C4-2B (cell line): ENCODE data around the gene DYNLL2.

Experiments used
- ZFX ChIP-seq: fragments of 450-650 bp; IDR thresholded peaks from 2 replicates; pipeline ENCODE4 v1.6.1; 2017
- TF ChIP-seq, protein P1 (sequence below): fragments of 450-650 bp; conservative IDR thresholded peaks from 2 replicates; pipeline ENCODE4 v1.5.1; 2017; ENCODE audit warnings: mild to moderate bottlenecking

DNA sequence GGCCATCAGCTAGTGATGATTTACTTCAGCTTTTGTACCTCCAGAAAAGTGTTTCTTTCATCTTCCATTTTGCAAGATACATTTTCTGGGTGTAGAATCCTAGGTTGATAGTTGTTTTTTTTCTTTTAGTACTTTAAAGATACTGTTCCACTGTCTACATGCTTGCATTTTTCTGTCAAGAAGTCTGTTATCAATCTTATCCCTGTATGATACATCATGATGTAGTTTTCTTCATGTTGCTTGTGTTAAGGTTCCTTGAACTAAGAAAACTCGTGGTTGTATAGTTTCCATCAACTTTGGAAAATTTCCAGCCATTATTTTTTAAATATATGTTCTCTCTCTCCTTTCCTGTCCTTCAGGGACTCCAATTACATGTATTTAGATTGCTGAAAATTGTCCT, 24.1 kb downstream of the DYNLL2 start:
- TF ChIP-seq, protein P1, sequence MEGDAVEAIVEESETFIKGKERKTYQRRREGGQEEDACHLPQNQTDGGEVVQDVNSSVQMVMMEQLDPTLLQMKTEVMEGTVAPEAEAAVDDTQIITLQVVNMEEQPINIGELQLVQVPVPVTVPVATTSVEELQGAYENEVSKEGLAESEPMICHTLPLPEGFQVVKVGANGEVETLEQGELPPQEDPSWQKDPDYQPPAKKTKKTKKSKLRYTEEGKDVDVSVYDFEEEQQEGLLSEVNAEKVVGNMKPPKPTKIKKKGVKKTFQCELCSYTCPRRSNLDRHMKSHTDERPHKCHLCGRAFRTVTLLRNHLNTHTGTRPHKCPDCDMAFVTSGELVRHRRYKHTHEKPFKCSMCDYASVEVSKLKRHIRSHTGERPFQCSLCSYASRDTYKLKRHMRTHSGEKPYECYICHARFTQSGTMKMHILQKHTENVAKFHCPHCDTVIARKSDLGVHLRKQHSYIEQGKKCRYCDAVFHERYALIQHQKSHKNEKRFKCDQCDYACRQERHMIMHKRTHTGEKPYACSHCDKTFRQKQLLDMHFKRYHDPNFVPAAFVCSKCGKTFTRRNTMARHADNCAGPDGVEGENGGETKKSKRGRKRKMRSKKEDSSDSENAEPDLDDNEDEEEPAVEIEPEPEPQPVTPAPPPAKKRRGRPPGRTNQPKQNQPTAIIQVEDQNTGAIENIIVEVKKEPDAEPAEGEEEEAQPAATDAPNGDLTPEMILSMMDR: no peak
- TF ChIP-seq ZFX: no peak
